22Rv1 (cell line): ENCODE measurements around the gene NRXN3.

Experiments used
- CTCF ChIP-seq: fragments of 450-650 bp; IDR thresholded peaks from 2 replicates; pipeline ENCODE4 v1.5.1; 2017; ENCODE audit warnings: mild to moderate bottlenecking
- ZFX ChIP-seq: fragments of 450-650 bp; IDR thresholded peaks from 2 replicates; pipeline ENCODE4 v1.6.1; 2017; ENCODE audit warnings: antibody characterized with exemption, borderline replicate concordance

- TF ChIP-seq CTCF (no peak), ZFX (no peak)
Measured at GRCh38 chr14:79057333-79057732, 887.2 kb downstream of the NRXN3 start.
